AG09309 (cell line): Measurements from ENCODE around the gene ATG9A.
"Not testable (repeated sequence)": the region's sequence is repeated elsewhere in the genome, so short reads cannot be mapped to it uniquely, and the experiment has no call there.

Source experiments
- DNase-seq: peaks from one replicate; pipeline ENCODE4 v3.0.0-alpha.2; 2010; ENCODE audit warnings: low read depth
- H3K4me3 ChIP-seq: 2 replicates; pipeline ENCODE4 v1.5.1; 2011; ENCODE audit warnings: mild to moderate bottlenecking, low read depth, low read length, moderate library complexity; ENCODE audit not compliant: control insufficient read depth
- CTCF ChIP-seq: IDR thresholded peaks from 2 replicates; pipeline ENCODE4 v1.5.1; 2011; ENCODE audit warnings: mild to moderate bottlenecking, low read depth, low read length, inconsistent platforms; ENCODE audit not compliant: insufficient read depth, control insufficient read depth; ENCODE audit errors: missing control alignments

The ATG9A gene

GRCh38 chr2:219261024-219261855 lies 31.8 kb upstream of the ATG9A start:
- no peak overlapping the region for H3K4me3 ChIP-seq
- TF ChIP-seq CTCF = no peak
- no peak for DNase-seq

- H3K4me3 ChIP-seq, DNase-seq: not testable (repeated sequence)
Measured at GRCh38 chr2:219258942-219259341, 29.5 kb upstream of the ATG9A start.

GRCh38 chr2:219254590-219255201 lies 25.3 kb upstream of the ATG9A start:
- no peak for TF ChIP-seq CTCF
- no peak for DNase-seq
- peak overlapping the region; percentile 52 for H3K4me3 ChIP-seq

GRCh38 chr2:219253753-219254589 lies 24.5 kb upstream of the ATG9A start, which contains the start of gene TUBA4A:
Gene TUBA4A (minus strand): TSS chr2:219253918. CDS start chr2:219253858, 60 bp downstream.
- H3K4me3 ChIP-seq = peak within 1 kb of the TSS; percentile 52
- no peak for TF ChIP-seq CTCF
- no peak for DNase-seq

GRCh38 chr2:219252900-219253752 lies 23.7 kb upstream of the ATG9A start, which contains the start of gene TUBA4B:
Gene TUBA4B (plus strand): TSS chr2:219253243. CDS start chr2:219253408, 165 bp downstream.
- no peak for DNase-seq
- H3K4me3 ChIP-seq = peak within 1 kb of the TSS; percentile 52
- TF ChIP-seq CTCF = no peak

- peak overlapping the region; percentile 52 for H3K4me3 ChIP-seq
- no peak for DNase-seq
- TF ChIP-seq CTCF = no peak
Measured at GRCh38 chr2:219252570-219252899, 23.1 kb upstream of the ATG9A start.
